Right atrium auricular region (tissue), 2 donors: ENCODE data around the gene CEP170B. TPM values are rescaled to one million over a fixed set of nuclear protein-coding genes. Genes with fewer than 3 reads are reported as not detected.

ENCODE experiments used
- DNase-seq: peaks from one replicate; pipeline ENCODE4 v3.0.0-alpha.2; 2019; ENCODE audit warnings: low spot score
- H3K27ac ChIP-seq, 2 donors: fragments of 200-600 bp; sonication (generic); 1 replicate in 1 of 2; 2 replicates in 1 of 2; pipeline ENCODE4 v1.5.1; 2016 to 2019
- H3K27me3 ChIP-seq, 2 donors: fragments of 200-600 bp; sonication (generic); one replicate each; pipeline versions ENCODE4 v1.5.1 to v1.6.0; 2017 to 2019
- H3K36me3 ChIP-seq: fragments of 200-600 bp; sonication (generic); one replicate; pipeline ENCODE4 v1.5.1; 2016
- H3K4me1 ChIP-seq, 2 donors: fragments of 200-600 bp; sonication (generic); one replicate each; pipeline versions ENCODE4 v1.5.1 to v1.6.0; 2017 to 2019
- H3K4me3 ChIP-seq, 2 donors: fragments of 200-600 bp; sonication (generic); 1 replicate in 1 of 2; 2 replicates in 1 of 2; pipeline ENCODE4 v1.5.1; 2017 to 2019; ENCODE audit warnings: mild to moderate bottlenecking in 1 of 2, moderate library complexity in 1 of 2
- H3K9me3 ChIP-seq, 2 donors: fragments of 200-600 bp; sonication (generic); one replicate each; pipeline ENCODE4 v1.5.1; 2019
- CTCF ChIP-seq, 2 donors: fragments of 200-600 bp; sonication (generic); IDR thresholded peaks; one replicate each; pipeline ENCODE4 v1.5.1; 2019; ENCODE audit warnings: antibody characterized with exemption in 2 of 2
- total RNA-seq, 2 donors: library from RNA; depleted of rRNA; stranded (reverse); fragments of >200 nt; gene quantifications; one replicate each; pipeline ENCODE4 v1.1.0, GENCODE V29; 2016

Gene CEP170B
- total RNA-seq = 10 to 100 TPM in 1 of 2 donors, 1 to 10 TPM in 1; 7.9 to 15.1 TPM

GRCh38 chr14:104865081-104865630, at the start of gene CEP170B:
CEP170B (plus strand) TSS chr14:104865268; CDS start chr14:104868451, 3,183 bp downstream.
- no peak for TF ChIP-seq CTCF (IDR thresholded peaks at IDR 0.05)
- no peaks in the 10 kb centered on the region for H3K36me3 ChIP-seq
- peaks cover 0 to 31% of the 10 kb centered on the region in 2 donors for H3K4me1 ChIP-seq
- peak within 1 kb of the TSS; percentile 62 to 64 for H3K4me3 ChIP-seq
- peak within 1 kb of the TSS; percentile 38 to 43 for H3K27ac ChIP-seq
- H3K27me3 ChIP-seq = no peaks in the 10 kb centered on the region
- DNase-seq = no peak
- no peaks in the 10 kb centered on the region for H3K9me3 ChIP-seq

GRCh38 chr14:104816616-104816884, 48.5 kb upstream of the CEP170B start:
- Histone ChIP-seq H3K27me3 (no peaks in the 10 kb centered on the region), H3K4me1 (peaks cover 0 to 36% of the 10 kb centered on the region in 2 donors), H3K27ac (peak overlapping the region; percentile 95 to 96), H3K36me3 (no peaks in the 10 kb centered on the region), H3K4me3 (peak overlapping the region; percentile 83 to 87), H3K9me3 (no peaks in the 10 kb centered on the region)
- TF ChIP-seq CTCF (IDR thresholded peaks at IDR 0.05) = no peak
- no peak for DNase-seq

DNA sequence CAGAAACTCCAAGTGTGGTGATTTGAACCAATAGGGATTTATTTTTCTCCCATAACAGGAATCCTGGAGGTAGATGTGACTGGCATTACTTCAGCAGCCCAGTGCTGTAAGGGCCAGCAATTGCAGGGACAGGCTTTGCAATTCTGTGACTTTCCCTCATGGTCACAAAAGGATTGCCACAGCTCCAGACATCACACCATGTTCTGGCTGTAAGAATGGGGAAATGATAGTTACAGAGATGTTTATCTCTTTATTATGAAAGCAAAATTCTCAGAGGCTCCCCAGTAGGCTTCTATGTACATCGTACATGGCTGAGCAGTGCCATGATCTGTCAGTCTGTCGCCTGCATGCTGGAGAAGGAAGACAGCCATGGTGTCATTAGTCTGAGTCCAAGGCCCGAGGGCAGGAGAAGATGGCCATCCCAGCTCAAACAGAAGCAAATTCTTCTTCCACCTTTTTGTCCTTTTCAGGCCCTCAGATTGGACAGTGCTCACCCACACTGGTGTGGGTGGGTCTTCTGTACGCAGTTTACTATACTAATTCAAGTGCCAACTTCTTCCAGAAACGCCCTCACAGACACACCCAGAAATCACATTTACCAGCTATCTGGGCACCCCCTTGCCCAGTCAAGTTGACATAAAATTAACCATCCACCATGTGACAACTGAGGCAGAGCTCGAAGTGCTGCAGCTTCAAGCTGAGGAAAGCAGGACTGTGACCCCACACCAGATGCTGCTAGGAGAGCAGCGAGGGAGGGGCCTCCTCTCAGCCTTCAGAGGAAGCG, 46.9 kb upstream of the CEP170B start:
- no peak overlapping the region for H3K4me3 ChIP-seq
- H3K36me3 ChIP-seq = no peaks in the 10 kb centered on the region
- no peak overlapping the region for H3K27ac ChIP-seq
- H3K9me3 ChIP-seq = no peaks in the 10 kb centered on the region
- no peak for TF ChIP-seq CTCF (IDR thresholded peaks at IDR 0.05)
- no peaks in the 10 kb centered on the region for H3K27me3 ChIP-seq
- H3K4me1 ChIP-seq = peaks cover 0 to 36% of the 10 kb centered on the region in 2 donors
- DNase-seq = no peak

DNA sequence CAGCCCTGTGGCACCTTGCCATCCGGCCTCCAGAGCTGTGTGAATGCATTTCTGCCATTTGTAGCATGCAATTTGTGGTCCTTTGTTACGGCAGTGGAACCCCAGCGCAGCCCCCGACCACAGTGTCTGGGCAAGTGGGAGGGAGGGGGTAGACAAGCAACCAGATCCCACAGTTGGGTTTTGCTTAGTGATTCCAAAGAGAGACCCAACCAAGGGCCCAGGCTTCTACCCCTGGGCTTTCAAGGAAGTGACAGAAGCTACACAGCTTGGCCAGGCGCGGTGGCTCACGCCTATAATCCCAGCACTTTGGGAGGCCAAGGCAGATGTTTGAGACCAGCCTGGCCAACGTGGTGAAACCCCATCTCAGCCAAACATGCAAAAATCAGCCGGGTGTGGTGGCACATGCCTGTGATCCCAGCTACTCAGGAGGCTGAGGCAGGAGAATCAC, 46.3 kb upstream of the CEP170B start:
- Histone ChIP-seq H3K27me3 (no peaks in the 10 kb centered on the region), H3K9me3 (no peaks in the 10 kb centered on the region), H3K4me1 (peaks cover 0 to 36% of the 10 kb centered on the region in 2 donors), H3K4me3 (no peak overlapping the region), H3K27ac (no peak overlapping the region), H3K36me3 (no peaks in the 10 kb centered on the region)
- no peak for TF ChIP-seq CTCF (IDR thresholded peaks at IDR 0.05)
- DNase-seq = no peak

DNA sequence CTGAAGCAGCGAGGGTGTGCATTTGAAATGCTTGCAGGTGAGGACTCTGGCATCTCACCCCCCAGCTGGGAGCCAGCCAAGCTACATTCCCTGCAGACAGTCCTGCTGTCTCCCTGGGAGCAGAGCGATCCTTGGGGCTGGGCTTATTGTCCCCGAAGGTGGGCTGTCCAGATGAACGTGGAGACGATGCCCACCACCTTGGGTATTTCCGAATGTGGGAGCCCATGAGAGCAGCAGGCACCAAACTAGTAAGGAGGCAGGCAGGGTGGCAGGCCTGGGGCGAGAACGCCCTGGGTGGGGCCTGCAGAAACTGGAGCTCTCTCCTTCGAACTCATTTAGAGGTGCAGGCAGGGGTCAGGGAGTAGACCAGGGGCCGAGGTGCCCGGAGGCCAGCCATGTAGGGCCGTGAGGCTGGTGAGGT, 45.7 kb upstream of the CEP170B start:
- TF ChIP-seq CTCF (IDR thresholded peaks at IDR 0.05) = no peak
- Histone ChIP-seq H3K36me3 (no peaks in the 10 kb centered on the region), H3K9me3 (no peaks in the 10 kb centered on the region), H3K27me3 (no peaks in the 10 kb centered on the region), H3K27ac (no peak overlapping the region), H3K4me3 (no peak overlapping the region), H3K4me1 (peaks cover 0 to 32% of the 10 kb centered on the region in 2 donors)
- DNase-seq = no peak
